ENCODE data around the gene ARSI.

- TF ChIP-seq PRDM15 (CRISPR knock-in tag; IDR thresholded peaks at IDR 0.05) (no peak), CTCF (IDR thresholded peaks at IDR 0.05) (no peak), SP1 (CRISPR knock-in tag; conservative IDR thresholded peaks at IDR 0.05) (no peak), STAT6 (CRISPR knock-in tag; conservative IDR thresholded peaks at IDR 0.05; ENCODE audit: low read depth) (no peak), ZMAT4 (CRISPR knock-in tag; IDR thresholded peaks at IDR 0.05) (no peak), USF1 (CRISPR knock-in tag; IDR thresholded peaks at IDR 0.05) (no peak), JUN (CRISPR knock-in tag; IDR thresholded peaks at IDR 0.05) (no peak)
Measured at GRCh38 chr5:150270541-150271295, 32.0 kb downstream of the ARSI start.
